ENCODE data around the gene KCNG1.
"Not testable (repeated sequence)": the region's sequence is repeated elsewhere in the genome, so short reads cannot be mapped to it uniquely, and the experiment has no call there.

The KCNG1 gene

DNA sequence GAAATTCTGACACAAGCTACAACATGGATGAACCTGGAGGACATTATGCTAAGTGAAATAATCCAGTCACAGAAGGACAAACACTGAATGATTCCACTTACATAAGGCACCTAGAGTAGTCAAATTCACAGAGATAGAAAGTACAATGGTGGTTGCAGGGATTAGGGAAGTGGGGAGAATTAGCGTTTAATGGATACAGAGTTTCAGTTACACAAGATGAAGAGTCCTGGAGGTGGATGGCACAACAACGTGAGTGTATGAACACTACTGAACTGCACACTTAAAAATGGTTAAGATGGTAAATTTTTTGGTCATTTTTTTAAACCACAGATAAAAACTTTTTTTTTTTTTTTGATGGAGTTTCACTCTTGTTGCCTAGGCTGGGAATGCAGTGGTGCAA is 39.6 kb downstream of the KCNG1 start:
- DNase-seq (ENCODE audit: low spot score): no peak

DNA sequence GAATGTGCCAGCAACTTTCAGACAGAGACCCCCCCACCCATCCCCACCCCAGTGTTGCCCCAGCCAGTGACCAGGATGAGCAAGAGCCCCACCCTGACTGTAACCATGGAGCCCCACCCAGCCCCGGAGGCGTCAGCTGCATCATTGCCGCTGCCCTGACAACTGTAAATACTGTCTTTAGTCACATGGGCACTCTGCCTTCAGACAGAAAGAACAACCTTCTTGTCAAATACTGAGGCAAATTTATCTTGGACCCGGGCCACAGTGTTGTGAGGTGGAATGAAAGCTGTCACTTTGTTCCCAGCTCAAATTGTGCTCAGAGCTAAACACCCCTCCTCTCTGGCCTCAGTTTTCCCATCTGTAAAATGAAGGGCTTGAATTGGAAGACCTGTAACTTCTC is 40.5 kb downstream of the KCNG1 start:
- peak; percentile 41 for DNase-seq (ENCODE audit: low spot score)

DNA sequence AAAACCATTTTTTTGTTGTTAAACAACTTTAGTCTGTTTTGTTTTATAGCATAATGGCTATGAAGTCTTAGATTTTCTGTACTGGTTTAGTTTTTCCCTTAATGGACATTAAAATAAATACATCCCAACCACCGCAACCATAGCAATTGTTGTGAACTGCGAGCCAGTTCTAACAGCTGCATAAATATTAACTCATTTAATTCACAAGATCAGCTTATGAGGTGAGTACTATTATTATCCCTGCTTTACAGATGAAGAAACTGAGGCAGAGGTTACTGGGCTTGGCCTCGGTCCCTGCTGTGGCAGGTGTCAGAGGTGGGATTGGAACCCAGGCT is 41.2 kb downstream of the KCNG1 start:
- no peak for DNase-seq (ENCODE audit: low spot score)

DNA sequence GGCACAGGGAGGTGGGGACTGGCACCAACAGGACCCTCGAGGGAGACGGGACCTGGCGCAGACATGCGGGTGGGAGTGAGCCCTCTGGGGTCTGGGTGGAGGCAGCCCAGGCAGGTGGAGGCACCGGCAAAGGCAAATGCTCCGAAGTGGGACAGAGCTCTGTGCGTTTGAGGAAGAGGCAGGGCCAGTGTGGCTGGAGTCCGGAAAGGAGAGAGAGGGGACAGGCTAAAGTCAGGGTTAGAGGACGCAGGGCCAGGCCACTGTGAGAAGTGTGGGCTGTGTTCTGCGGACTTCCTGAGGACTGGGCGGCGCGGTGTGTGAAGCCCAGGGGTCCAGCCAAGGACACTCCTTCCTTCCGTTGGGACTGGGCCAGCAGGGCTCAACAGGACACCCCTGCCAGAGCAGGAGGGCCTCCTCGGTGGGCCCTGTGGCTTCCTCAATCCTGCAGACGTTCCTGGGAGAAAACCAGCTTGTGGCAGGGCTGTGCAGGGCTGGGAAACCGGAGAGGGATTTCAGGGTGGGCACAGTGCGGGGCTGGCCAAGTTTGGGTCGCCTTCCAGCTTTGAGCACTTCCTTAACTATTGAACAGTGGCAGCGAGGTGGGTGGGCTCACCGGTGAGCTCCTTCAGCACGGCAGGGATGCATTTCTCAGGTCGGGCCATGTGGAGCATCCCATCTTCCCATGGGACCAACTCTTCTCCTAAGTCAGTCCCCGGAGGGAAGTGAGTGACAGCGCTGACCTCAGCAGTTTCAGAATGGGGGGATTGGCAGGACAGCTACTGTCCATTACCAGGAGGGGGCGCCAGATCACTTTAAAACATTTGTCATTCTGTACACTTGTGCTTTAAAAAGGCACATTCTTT is 41.8 kb downstream of the KCNG1 start:
- peak; percentile 56 for DNase-seq (ENCODE audit: low spot score)

DNA sequence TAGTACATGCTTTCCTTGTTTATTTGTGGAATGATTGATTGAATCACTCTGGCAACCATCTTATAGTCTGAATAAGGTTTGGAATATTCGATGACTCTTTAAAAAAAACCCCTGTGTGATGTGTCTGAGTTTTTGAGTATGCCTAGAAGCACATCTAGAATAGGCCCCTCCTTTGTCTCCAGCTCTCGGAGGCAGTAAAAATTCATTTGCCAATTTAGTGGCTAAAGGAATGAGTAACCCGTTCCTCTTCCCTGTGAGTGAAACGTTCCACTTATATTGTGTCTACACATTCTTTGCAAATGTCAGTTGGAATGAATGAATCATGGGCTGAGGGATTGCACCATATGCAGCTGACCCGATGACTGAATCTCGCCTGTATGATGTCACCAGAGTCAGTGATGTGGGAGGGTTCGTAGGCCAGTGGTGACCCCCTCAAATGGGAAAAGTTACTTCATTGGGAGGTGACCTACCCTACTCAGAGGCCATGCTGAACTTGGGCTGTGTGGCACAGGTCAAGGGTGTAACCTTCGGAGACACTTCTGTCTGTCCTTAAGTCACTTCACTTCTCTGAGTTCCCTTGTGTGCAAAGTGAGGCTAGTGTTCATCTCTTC is 42.7 kb downstream of the KCNG1 start:
- DNase-seq (ENCODE audit: low spot score): no peak

DNA sequence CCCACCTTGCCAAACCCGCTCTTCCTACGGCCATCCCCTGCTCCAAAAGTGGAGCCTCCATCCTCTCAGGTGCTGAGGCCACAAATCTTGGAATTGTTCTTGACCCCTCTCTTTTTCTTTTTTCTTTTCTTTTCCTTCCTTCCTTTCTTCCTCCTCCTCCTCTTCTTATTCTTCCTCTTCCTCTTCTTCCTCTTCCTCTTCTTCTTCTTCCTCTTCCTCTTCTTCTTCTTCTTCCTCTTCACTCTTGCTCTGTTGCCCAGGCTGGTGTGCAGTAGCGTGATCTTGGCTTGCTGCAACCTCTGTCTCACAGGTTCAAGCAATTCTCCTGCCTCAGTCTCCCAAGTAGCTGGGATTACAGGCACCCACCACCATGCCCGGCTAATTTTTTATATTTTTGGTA is 44.4 kb downstream of the KCNG1 start:
- DNase-seq (ENCODE audit: low spot score): not testable (repeated sequence)

DNA sequence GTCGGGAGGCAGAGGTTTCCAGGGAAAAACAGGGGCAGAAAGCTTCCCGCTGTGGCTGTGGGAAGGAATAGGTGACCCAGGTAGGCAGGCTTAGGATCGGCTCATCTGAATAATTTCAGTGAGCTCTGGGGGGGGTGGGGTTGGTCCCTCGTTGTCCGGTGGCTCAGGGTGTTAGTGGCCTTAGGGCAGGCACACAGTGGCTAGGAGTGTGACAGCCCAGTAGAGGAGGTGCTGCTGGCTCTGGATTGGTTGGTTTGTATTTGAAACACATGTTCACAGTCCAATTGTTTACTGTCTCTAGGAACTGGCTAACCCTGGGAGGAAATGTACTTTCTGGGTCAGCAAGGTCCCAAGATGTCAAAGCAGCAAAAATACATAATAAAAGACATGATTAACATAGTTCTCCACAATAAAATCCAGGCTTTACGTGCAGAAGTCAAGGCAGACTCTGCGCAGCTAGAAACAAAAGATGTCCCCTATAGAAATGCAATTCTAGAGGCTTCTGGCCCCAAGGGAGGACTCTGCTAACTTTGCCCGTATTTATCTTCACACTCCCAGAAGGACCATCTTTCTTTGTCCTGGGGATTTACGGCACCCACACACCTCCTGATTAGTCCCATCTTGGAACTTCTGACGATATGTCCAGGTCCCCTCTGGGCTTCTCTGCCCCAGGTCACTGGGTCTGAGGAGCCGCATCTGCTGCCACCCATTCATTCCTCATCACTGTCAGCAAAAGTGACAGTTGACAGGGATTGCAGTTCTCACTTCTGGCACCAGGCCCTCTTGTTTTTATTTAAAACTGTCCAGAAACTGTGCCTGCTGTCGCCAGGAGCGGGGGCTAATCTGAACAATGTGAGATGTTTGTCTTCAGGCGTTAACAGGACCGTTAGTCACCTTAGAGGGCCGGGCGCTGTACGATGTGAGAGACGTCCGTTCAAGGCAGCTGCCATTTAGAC is 45.6 kb downstream of the KCNG1 start:
- no peak for DNase-seq (ENCODE audit: low spot score)

DNA sequence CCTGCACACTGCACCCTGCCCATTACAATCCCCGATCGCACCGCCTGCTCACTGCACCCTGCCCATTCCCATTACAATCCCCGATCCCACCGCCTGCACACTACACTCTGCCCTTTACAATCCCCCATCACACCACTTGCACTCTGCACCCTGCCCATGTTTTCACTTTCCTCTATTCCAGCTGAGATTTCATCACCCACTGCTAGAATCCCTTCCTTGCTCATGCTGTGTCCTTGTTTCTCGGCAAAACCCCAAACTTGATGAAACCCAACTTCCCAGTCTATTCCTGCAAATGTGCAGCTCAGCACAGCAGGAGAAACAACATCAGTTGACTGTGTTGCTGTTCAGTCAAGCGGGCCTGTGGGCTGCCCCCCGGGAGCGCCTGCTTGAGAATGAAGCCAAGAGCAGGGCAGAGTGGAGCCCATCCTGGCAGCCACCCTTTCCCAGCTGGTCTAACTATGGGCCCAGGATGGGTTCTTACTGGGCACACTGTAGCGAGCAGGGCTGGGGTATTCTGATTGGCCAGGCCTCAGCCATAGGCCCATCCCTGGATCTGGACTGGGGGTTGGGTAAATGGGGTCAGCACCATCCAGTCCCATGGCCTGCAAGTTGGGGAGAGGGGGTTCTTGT is 47.1 kb downstream of the KCNG1 start:
- DNase-seq (ENCODE audit: low spot score): no peak

DNA sequence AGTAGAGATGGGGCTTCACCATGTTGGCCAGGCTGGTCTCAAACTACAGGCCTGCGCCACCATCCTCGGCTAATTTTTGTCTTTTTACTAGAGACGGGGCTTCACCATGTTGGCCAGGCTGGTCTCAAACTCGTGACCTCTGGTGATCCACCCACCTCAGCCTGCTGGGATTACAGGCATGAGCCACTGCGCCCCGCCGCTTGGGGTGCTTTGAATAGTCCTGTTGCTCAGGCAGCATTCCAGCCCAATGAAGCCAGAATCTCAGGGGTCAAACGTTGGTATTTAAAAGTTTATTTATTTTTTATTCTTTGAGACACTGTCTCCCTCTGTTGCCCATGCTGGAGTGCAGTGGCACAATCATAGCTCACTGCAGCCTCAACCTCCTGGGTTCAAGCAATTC is 53.0 kb downstream of the KCNG1 start:
- DNase-seq (ENCODE audit: low spot score): no peak

DNA sequence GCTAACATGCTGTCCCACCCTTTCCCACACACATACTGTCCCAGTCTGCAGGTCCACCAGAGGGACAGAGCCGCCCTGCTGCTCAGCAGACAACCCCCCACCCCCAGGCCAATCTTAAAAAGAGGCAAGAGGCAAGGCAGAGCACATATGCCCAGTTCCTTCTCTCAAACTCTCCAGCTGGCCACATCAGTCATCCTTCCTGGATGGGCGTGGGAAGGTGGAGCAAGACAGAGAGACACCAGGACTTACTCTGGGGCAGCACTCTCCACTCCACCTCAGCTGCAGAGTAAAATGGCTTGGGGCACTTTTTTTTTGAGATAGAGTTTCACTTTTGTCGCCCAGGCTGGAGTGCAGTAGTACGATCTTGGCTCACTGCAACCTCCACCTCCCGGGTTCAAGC is 53.5 kb downstream of the KCNG1 start:
- DNase-seq (ENCODE audit: low spot score): no peak

DNA sequence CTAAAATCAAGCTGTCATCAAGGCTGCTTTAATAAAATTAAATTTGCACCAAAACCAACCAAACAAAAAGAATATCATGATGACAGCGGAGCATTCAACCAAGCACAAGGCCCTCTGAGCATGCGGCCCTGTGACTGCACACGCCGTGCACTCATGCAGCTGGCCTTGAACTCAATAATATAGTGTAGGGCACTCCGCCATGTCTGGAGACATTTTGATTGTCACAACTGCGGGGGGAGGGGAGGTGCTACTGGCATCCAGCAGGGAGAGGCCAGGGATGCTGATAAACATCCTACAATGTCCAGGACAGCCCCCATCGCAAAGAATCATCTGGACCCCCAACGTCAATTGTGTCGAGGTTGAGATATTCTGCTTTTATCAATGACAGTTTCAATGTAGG is 54.6 kb downstream of the KCNG1 start:
- no peak for DNase-seq (ENCODE audit: low spot score)

DNA sequence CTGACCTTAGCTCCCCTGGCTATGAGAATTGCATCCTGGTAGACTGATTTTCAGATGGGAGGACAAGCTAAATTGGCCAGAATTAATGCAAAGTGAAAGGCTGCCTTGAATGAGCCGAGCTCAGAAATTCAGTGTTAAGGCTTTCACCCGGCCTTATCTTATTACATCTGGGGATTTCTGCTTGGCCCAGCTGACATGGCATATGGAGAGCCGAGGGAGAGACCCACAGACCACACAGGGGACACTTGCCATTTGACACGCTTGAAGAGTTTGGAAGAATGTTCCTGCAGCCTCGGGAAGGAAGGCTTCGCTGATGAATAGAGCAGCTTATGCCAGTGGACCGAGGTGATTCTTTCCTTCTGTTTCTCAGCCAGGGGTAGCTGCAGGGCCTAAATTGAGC is 55.3 kb downstream of the KCNG1 start:
- DNase-seq (ENCODE audit: low spot score): no peak

DNA sequence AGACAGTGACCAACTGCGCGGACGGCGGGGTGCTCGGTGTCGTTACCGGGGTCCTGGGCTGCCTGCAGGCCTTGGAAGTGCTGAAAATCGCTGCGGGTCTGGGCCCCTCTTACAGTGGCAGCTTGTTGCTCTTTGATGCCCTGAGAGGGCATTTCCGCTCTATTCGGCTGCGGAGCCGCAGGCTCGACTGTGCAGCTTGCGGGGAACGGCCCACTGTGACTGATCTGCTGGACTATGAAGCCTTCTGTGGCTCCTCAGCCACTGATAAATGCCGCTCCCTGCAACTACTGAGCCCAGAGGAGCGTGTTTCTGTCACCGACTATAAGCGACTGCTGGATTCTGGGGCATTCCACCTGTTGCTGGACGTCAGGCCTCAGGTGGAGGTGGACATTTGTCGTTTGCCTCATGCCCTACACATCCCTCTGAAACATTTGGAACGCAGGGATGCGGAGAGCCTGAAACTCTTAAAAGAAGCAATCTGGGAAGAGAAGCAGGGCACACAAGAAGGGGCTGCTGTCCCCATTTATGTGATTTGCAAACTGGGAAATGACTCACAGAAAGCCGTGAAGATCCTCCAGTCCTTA is 63.3 kb downstream of the KCNG1 start:
- DNase-seq (ENCODE audit: low spot score): no peak

DNA sequence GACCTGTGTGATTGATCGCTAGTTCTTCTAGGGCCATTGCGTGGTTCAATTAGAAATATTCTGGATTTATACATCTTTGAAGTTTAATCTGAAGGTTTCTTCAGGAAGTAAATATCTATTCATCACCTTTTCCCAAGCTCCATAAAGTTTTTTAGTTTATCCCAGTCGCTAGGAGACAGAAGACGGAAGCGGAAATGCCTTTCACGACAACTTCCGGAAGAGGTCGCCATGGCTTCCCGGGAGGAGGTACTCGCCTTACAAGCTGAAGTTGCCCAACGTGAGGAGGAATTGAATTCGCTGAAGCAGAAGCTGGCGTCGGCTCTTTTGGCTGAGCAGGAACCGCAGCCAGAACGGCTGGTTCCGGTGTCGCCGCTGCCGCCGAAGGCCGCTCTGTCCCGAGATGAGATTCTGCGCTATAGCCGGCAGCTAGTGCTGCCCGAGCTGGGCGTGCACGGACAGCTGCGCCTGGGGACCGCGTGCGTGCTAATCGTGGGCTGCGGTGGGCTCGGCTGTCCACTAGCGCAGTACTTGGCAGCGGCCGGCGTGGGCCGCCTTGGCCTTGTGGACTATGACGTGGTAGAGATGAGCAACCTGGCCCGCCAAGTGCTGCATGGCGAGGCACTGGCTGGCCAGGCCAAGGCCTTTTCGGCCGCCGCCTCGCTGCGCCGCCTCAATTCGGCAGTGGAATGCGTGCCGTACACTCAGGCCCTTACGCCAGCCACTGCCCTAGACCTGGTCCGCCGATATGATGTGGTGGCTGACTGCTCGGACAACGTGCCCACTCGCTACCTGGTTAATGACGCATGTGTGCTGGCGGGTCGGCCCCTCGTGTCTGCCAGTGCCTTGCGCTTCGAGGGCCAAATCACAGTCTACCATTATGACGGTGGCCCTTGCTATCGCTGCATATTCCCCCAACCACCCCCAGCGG is 64.0 kb downstream of the KCNG1 start, which contains the start of gene MOCS3:
Gene MOCS3 (plus strand): TSS at position 204 of the 928 bp plus-strand sequence. CDS start 25 bp downstream, at position 229.
- DNase-seq (ENCODE audit: low spot score): peak; percentile 91

DNA sequence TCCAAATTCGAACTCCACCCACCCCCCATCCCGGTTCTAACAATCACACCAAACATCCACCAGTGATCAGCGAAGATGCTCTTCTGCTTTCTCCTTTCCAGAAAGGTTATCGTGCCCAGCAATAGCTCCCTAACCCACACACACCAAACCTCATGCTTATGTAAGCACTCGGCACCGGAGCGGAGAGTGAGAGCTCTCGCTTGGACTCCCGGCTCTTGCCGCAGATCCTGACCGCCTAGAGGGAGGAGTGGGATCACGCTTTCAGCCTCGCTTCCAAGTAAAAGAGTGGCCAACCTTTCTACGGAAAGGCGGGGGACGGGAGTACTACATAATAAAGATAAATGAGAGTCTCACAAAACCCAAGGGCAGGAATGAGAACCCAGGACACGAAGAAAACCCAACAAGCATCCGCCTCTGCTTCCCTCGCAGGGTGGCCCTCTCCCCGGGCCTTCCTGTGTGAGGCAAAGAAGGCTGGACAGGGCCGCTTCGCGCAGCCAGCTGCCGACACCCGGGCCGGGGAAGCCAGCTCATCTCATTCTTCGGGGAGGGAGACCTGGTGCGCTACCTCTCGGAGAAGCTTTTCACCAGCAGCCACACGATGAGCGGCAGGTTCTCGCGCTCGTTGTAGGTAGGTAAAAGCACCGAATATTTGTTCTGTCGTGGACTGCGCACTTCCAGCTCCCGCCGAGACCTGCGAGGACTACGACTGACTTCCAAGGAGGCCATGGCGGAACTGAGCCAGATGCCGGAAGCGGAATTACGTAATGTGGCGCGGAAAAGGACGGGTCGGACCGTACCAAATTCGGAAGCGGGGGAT is 64.9 kb downstream of the KCNG1 start, which contains the start of gene DPM1:
Gene DPM1 (minus strand): TSS at position 735 of the 817 bp plus-strand sequence. CDS start 9 bp downstream, at position 726.
- peak; percentile 91 for DNase-seq (ENCODE audit: low spot score)

DNA sequence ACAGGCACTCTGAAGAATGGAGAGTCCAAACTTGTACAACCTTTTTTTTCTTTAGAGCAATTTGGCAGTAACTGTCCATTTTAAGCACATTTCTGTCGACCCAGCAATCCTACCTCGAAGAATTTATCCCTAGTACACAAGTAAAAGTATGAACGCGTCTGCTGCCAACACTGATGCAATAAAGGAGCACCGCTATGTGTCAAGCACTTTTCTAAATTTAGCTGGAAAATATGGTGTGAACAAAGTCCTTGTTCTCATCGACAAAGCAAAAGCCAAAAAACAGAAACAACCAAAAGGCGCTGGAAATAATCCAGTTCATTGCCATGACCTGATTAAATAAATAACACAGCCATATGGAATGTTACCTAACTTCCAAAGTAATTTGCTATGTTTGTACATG is 65.6 kb downstream of the KCNG1 start:
- peak; percentile 8 for DNase-seq (ENCODE audit: low spot score)

DNA sequence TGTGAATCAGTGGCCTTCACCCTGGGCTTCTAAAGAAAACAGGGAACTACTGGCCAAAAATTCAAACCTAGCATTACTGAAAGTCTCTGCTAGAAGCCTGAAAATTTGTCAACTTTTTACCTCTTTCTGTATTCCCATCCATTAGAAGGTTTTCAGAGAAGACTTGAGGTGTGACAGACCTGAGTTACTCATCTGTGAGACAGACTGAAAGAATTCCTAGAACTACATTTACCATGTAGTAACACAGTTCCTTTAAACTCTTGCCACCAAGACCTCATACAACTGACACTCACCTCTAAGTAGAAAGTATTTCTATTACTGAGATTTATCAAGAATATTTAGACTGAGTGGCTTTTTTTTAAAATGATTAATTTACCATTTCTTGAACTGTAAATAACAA is 69.1 kb downstream of the KCNG1 start:
- no peak for DNase-seq (ENCODE audit: low spot score)

All from LoVo (cell line).